HG03457 (cell line): ENCODE results near the gene VDAC1.
"Not testable (repeated sequence)": the region's sequence is repeated elsewhere in the genome, so short reads cannot be mapped to it uniquely, and the experiment has no call there.

ENCODE experiments used
- ATAC-seq: cut with Tn5 transposase; IDR thresholded peaks from one replicate; pipeline ENCODE4 v1.9.1; 2021; ENCODE audit warnings: moderate number of reproducible peaks; ENCODE audit not compliant: unreplicated experiment

The VDAC1 gene

DNA sequence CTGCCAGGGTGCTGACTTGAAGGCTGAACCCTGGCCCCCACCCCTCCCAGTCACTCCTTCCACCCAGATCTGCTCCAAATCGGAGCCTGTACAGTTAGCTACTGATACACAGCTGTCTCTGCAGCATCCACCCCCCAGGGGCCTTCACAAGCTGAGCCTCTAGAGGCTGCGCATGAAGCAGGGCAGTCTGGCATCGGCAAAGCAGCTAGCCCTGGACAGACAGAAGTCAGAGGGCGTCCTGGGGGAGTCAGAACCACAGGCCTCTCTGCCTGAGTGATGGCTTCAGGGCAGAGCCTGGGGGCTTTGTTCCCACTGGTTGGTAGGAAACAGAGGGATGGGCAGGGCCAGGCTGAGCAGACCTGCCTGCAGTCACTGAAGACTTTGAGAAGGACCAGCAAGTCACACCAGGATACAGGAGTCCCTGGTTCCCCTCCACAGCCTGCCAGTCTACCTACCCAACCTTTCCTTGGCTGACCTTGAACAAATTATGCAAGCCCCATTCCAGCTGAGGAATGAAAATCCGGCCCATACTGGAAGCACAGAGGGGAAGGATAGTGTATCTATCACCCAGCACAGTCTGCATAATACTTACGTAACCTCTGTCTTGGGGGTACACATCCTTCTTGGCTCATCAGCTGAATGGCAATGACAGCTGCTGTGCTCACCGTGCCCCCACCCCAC is 8.8 kb downstream of the VDAC1 start:
- no peak for ATAC-seq

- no peak for ATAC-seq
Measured at GRCh38 chr5:133995341-133995740, 9.4 kb downstream of the VDAC1 start.

DNA sequence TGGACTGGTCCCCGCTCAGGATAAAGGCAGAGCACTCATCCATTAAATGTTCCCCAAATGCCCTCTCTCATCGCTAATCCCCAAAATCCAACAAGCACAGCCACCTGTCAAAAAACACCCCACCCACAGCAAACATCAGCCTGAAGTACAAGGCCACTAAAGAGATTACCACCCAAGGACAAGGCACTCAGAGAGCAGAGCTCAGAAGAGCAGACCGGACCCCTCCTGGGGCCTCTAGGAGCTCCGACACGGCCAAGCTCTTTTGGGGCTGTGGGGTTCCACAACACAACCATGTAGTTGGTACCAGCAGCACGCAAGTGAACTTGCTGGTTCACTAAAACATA is 9.8 kb downstream of the VDAC1 start:
- ATAC-seq = no peak

DNA sequence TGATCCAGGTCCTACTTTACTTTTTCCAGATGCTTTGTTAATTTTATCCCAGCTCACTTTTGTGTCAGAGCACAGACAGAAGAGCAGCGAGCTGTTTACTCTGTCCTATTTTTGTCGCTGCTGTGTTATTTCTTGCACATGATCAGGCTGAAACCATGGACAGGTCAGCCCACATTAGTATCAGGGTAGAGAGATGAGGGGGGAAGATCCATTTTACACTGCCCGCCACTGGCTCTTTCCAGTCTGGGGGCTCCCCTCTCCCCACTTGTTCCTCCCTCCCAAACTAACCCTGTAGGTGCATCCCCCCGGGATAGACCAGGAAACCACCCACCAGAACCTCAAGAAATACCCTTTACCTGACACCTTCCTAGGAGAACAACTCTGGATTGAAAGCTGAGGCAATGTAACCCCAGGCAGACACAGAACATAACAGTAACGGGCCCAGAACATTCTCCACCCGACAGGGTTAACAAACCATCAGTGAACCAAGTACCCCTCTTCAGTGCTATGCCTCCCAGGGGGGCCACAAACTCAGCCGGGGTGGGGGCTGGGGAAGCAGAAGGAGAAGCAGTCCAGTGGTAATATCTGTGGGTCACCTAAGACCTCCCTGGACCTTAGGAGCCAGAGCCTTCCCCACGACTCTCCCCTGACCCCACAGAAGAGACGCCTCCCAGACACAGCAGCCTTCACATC is 10.3 kb downstream of the VDAC1 start:
- ATAC-seq = no peak

- no peak for ATAC-seq
Measured at GRCh38 chr5:133993185-133993936, 11.4 kb downstream of the VDAC1 start.

DNA sequence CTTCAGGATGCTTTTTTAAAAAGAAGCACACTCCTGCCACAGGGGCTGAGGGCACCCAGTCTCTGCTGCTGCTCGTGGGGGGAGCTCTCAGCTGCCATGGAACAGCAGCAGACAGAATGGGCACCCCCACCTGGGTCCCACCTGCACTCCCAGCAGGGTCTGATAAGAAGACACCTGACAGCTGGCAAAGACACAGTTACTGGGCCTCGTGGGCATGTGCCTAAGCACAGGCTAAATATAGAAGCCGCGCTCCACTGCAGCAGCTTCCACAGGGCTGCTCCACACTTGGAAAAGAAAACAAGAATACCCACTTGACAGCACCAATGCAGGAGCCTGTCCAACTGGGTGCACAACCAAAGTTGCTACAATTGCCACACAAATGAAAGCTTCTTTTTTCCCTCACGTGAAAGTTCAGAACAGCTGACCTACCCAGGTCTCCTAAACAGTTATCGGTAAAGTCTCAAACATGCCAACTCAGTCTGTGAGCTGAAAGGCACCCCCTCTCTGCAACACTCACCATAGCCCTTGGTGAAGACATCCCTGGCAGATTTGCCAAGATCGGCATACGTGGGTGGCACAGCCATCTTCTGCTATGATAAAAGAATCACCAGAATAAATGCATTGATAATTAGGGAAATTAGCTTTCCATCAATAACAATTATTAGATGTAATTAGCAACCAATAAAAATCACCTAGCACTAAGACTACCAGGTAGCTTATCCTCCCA is 12.2 kb downstream of the VDAC1 start:
- ATAC-seq = no peak

- ATAC-seq = no peak
Measured at GRCh38 chr5:133991171-133991910, 13.4 kb downstream of the VDAC1 start.

- ATAC-seq = no peak
Measured at GRCh38 chr5:133990396-133990795, 14.4 kb downstream of the VDAC1 start.

GRCh38 chr5:133985540-133986180 is 19.1 kb downstream of the VDAC1 start:
- no peak for ATAC-seq

GRCh38 chr5:133983674-133984073 is 21.1 kb downstream of the VDAC1 start:
- no peak for ATAC-seq

DNA sequence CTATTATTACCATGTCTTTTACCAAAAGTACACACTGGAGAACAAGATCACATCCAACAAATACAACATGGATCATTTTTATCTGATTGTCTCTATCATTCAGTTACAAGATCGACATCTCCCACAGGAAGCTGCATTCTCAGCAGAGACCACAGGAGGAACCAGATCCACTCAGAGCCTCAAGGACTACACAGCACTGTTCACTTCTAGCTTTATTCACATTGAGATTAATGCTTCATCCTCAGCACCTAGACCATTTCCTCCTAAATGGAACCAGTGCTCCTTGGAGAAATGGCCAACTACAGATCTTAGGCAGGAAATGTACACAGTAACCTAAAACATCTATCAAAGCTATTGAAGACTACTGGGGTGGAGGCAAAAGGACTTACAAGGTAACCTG is 23.1 kb downstream of the VDAC1 start:
- no peak for ATAC-seq

- no peak for ATAC-seq
Measured at GRCh38 chr5:133980652-133981051, 24.1 kb downstream of the VDAC1 start.

DNA sequence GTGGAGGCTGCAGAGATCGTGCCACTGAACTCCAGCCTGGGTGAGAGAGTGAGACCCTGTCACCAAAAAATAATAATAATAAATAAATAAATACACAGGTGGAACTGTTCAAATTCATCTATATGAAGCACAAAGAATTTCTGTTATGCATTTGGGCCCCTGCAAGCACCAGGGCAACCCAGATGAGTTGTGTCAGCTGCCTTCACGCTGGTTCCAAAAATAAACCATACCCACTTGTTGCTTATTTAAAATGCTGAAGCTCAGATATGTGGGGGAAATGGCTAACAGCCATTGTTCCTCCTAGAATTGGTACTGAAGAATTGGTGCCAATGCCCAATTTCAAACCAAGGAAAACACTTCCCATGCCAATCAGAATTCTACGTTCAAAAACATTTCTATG is 25.8 kb downstream of the VDAC1 start:
- ATAC-seq = no peak

GRCh38 chr5:133977858-133978257 is 26.9 kb downstream of the VDAC1 start:
- no peak for ATAC-seq

- ATAC-seq = no peak
Measured at GRCh38 chr5:133977161-133977787, 27.5 kb downstream of the VDAC1 start.

DNA sequence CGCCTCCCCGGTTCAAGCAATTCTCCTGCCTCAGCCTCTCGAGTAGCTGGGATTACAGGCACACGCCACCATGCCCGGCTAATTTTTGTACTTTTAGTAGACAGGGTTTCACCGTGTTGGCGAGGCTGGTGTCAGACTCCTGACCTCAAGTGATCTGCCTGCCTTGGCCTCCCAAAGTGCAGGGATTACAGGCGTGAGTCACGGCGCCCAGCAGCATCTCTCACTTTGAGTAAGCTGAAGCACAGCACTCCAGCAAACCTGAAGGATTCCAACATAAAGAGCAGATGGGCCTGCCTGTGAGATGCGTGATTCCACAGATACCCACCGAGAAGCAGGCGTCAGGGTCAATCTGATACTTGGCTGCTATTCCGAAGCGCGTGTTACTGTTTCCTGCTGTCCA is 29.2 kb downstream of the VDAC1 start:
- not testable (repeated sequence) for ATAC-seq

DNA sequence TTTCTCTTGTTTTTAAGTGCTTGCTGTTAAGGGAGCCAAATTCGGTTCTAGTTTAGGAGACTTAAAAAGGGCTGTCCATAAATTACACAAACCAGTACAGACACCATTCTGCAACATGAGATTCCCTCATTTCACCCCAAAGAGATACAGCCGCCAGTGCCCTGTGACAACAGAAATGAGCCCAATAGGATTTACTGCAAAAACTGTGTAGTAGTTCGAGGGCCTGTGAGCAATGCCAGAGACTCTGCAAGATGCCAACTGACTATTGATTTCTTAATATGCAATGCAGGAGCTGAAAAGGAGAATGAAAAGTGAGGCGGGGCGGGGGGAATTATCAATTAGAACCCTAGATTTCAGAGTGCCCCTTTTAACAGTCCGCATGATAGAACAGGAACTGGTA is 30.6 kb downstream of the VDAC1 start:
- no peak for ATAC-seq

GRCh38 chr5:133970325-133970909 is 34.4 kb downstream of the VDAC1 start:
- no peak for ATAC-seq

- ATAC-seq = no peak
Measured at GRCh38 chr5:133969654-133970324, 35.0 kb downstream of the VDAC1 start.
